Germinal center (tissue), 1 donor: ENCODE results near the gene ANKLE2.
"Not testable (repeated sequence)": the region's sequence is repeated elsewhere in the genome, so short reads cannot be mapped to it uniquely, and the experiment has no call there.

Experiments
- DNase-seq: peaks from one replicate; pipeline ENCODE4 v3.0.0; 2012; ENCODE audit warnings: mixed read lengths, low spot score

The ANKLE2 gene

GRCh38 chr12:132719141-132719953 is 42.3 kb downstream of the ANKLE2 start:
- no peak for DNase-seq

- no peak for DNase-seq
Measured at GRCh38 chr12:132718644-132719043, 43.0 kb downstream of the ANKLE2 start.

- DNase-seq, result no peak
Measured at GRCh38 chr12:132717531-132718387, 43.9 kb downstream of the ANKLE2 start.

- no peak for DNase-seq
Measured at GRCh38 chr12:132717011-132717410, 44.6 kb downstream of the ANKLE2 start.

GRCh38 chr12:132716356-132716755 is 45.3 kb downstream of the ANKLE2 start:
- no peak for DNase-seq

- DNase-seq, result no peak
Measured at GRCh38 chr12:132715874-132716273, 45.8 kb downstream of the ANKLE2 start.

- no peak for DNase-seq
Measured at GRCh38 chr12:132713123-132713522, 48.5 kb downstream of the ANKLE2 start.

- peak; percentile 23 for DNase-seq
Measured at GRCh38 chr12:132711080-132711843, 50.4 kb downstream of the ANKLE2 start.

- peak; percentile 94 for DNase-seq
Measured at GRCh38 chr12:132710405-132711079, 51.1 kb downstream of the ANKLE2 start, which contains the start of gene PGAM5. TSS of gene PGAM5 (plus strand) at chr12:132710842. CDS start at chr12:132710877, 35 bp downstream.

- peak; percentile 27 for DNase-seq
Measured at GRCh38 chr12:132710043-132710404, 51.6 kb downstream of the ANKLE2 start.

GRCh38 chr12:132708150-132708549 is 53.5 kb downstream of the ANKLE2 start:
- no peak for DNase-seq

- DNase-seq, result no peak
Measured at GRCh38 chr12:132707241-132707640, 54.4 kb downstream of the ANKLE2 start.

GRCh38 chr12:132703641-132704040 is 58.0 kb downstream of the ANKLE2 start:
- DNase-seq, result no peak

GRCh38 chr12:132702640-132703039 is 59.0 kb downstream of the ANKLE2 start:
- no peak for DNase-seq

GRCh38 chr12:132700212-132700822 is 61.3 kb downstream of the ANKLE2 start:
- no peak for DNase-seq

- DNase-seq, result no peak
Measured at GRCh38 chr12:132698341-132698740, 63.3 kb downstream of the ANKLE2 start.

GRCh38 chr12:132695431-132695830 is 66.2 kb downstream of the ANKLE2 start:
- DNase-seq, result no peak

- DNase-seq, result not testable (repeated sequence)
Measured at GRCh38 chr12:132694888-132695287, 66.7 kb downstream of the ANKLE2 start.

GRCh38 chr12:132692030-132692429 is 69.6 kb downstream of the ANKLE2 start:
- not testable (repeated sequence) for DNase-seq

- DNase-seq, result no peak
Measured at GRCh38 chr12:132690112-132690511, 71.5 kb downstream of the ANKLE2 start.

- no peak for DNase-seq
Measured at GRCh38 chr12:132689227-132689626, 72.4 kb downstream of the ANKLE2 start.
